GM23248 (cell line): ENCODE measurements around the gene MINDY4B. TPM values are rescaled to one million over a fixed set of nuclear protein-coding genes. Genes with fewer than 3 reads are reported as not detected.

ENCODE experiments used
- DNase-seq: peaks from one replicate; pipeline ENCODE4 v3.0.0-alpha.2; 2015
- H2AFZ ChIP-seq: fragments of 200-600 bp; sonication (generic); 2 replicates; pipeline ENCODE4 v1.6.1; 2016; ENCODE audit warnings: antibody characterized with exemption
- H3F3A ChIP-seq: fragments of 200-600 bp; sonication (generic); 2 replicates; pipeline ENCODE4 v1.6.1; 2016; ENCODE audit warnings: mild to moderate bottlenecking, antibody characterized with exemption, mixed run types; ENCODE audit not compliant: insufficient read depth
- H3K27ac ChIP-seq: fragments of 200-600 bp; sonication (generic); 2 replicates; pipeline ENCODE4 v1.5.1; 2016; ENCODE audit warnings: mild to moderate bottlenecking
- H3K27me3 ChIP-seq: fragments of 200-600 bp; sonication (generic); replicated peaks from 2 replicates; pipeline ENCODE4 v1.6.1; 2016; ENCODE audit warnings: mild to moderate bottlenecking; ENCODE audit not compliant: insufficient read depth
- H3K36me3 ChIP-seq: fragments of 200-600 bp; sonication (generic); 2 replicates; pipeline ENCODE4 v1.6.1; 2016; ENCODE audit warnings: low read depth, mild to moderate bottlenecking
- H3K4me1 ChIP-seq: fragments of 200-600 bp; sonication (generic); 2 replicates; pipeline ENCODE4 v1.6.1; 2016; ENCODE audit warnings: mild to moderate bottlenecking; ENCODE audit not compliant: insufficient read depth
- H3K4me2 ChIP-seq: fragments of 200-600 bp; sonication (generic); one replicate; pipeline ENCODE4 v1.6.1; 2016; ENCODE audit warnings: mild to moderate bottlenecking; ENCODE audit not compliant: unreplicated experiment
- H3K4me3 ChIP-seq: fragments of 200-600 bp; sonication (generic); 2 replicates; pipeline ENCODE4 v1.5.1; 2016; ENCODE audit warnings: mild to moderate bottlenecking
- H3K79me2 ChIP-seq: fragments of 200-600 bp; sonication (generic); 2 replicates; pipeline ENCODE4 v1.6.1; 2016; ENCODE audit warnings: mild to moderate bottlenecking; ENCODE audit not compliant: insufficient read depth
- H3K9ac ChIP-seq: fragments of 200-600 bp; sonication (generic); 2 replicates; pipeline ENCODE4 v1.6.1; 2016; ENCODE audit warnings: mild to moderate bottlenecking
- H3K9me2 ChIP-seq: fragments of 200-600 bp; sonication (generic); 2 replicates; pipeline ENCODE4 v1.6.1; 2016; ENCODE audit warnings: mixed run types, mild to moderate bottlenecking, moderate library complexity; ENCODE audit not compliant: insufficient read depth
- H3K9me3 ChIP-seq: fragments of 200-600 bp; sonication (generic); one replicate; pipeline ENCODE4 v1.6.1; 2017; ENCODE audit warnings: low read depth
- H4K20me1 ChIP-seq: fragments of 200-600 bp; sonication (generic); 2 replicates; pipeline ENCODE4 v1.6.0; 2016; ENCODE audit not compliant: insufficient read depth
- EZH2 ChIP-seq: fragments of 200-600 bp; sonication (generic); IDR thresholded peaks from 2 replicates; pipeline ENCODE4 v1.6.1; 2018; ENCODE audit warnings: antibody characterized with exemption, mild to moderate bottlenecking; ENCODE audit not compliant: insufficient read depth, poor library complexity, severe bottlenecking
- EZH2phosphoT487 ChIP-seq: fragments of 200-600 bp; sonication (generic); IDR thresholded peaks from 2 replicates; pipeline ENCODE4 v1.6.1; 2018; ENCODE audit warnings: antibody characterized with exemption, moderate library complexity, mild to moderate bottlenecking, low read depth; ENCODE audit not compliant: insufficient read depth
- WGBS, 2 experiments: methylation state at CpG; one replicate each; pipeline ENCODE4 v1.1.6; 2015 to 2017; ENCODE audit warnings: low lambda C conversion rate in 2 of 2, low coverage in 1 of 2; ENCODE audit errors: missing lambda C conversion rate in 2 of 2; 5-methylcytosine and 5-hydroxymethylcytosine counted together
- in situ Hi-C: fragments of 300-500 bp; cut with MboI; formaldehyde crosslinking; loops from 2 replicates; pipeline ENCODE4 v1.15.0; 2020
- polyA plus RNA-seq: library from polyadenylated mRNA; unstranded; fragments of >200 nt; fragmentation: Nextera tagmentation; extraction: Ambion mirVana; gene quantifications from 2 replicates; pipeline ENCODE4 v1.2.1, GENCODE V29; 2016
- total RNA-seq: library from RNA; depleted of rRNA; stranded (reverse); fragments of >200 nt; shearing (Covaris generic); gene quantifications from 2 replicates; pipeline ENCODE4 v1.2.3, GENCODE V29; 2014

MINDY4B gene
- total and polyA plus RNA-seq, 2 experiments from 2014 or later = not detected

DNA sequence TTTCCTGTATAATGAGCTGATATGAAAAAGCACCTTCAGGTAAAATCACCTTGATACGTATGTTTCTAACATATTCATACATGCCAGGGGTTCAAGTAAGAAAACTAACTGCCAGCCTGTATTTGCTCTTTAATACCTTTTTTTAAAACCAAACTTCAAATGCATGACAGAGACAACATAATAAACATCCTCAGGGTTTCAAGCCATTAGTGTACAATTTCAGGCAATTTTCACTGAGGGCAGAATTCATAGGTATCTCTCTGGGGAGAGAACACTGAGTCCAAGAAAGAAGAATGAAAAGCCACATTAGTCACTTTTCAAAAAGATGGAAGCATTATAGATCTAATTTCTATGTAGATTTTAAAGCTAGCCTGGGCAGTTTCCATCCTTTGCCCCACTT lies 26.9 kb downstream of the MINDY4B start:
- H3K36me3 ChIP-seq = no peaks in the 10 kb centered on the region
- H4K20me1 ChIP-seq = no peaks in the 10 kb centered on the region
- H3K4me2 ChIP-seq = no peak overlapping the region
- 91 to 96% methylated on average over 1 of the region's 1 CpG for WGBS, 2 experiments
- no peak overlapping the region for H3K4me3 ChIP-seq
- no peak for TF ChIP-seq EZH2phosphoT487
- no peak for TF ChIP-seq EZH2
- H3K27me3 ChIP-seq = peaks cover 26% of the 10 kb centered on the region
- in situ Hi-C loops = no loop called here
- H3K79me2 ChIP-seq = no peaks in the 10 kb centered on the region
- no peak overlapping the region for H3K9ac ChIP-seq
- DNase-seq = no peak
- H3K9me2 ChIP-seq = no peaks in the 10 kb centered on the region
- H3F3A ChIP-seq = no peaks in the 10 kb centered on the region
- no peaks in the 10 kb centered on the region for H3K4me1 ChIP-seq
- H2AFZ ChIP-seq = no peak overlapping the region
- no peak overlapping the region for H3K27ac ChIP-seq
- no peaks in the 10 kb centered on the region for H3K9me3 ChIP-seq

DNA sequence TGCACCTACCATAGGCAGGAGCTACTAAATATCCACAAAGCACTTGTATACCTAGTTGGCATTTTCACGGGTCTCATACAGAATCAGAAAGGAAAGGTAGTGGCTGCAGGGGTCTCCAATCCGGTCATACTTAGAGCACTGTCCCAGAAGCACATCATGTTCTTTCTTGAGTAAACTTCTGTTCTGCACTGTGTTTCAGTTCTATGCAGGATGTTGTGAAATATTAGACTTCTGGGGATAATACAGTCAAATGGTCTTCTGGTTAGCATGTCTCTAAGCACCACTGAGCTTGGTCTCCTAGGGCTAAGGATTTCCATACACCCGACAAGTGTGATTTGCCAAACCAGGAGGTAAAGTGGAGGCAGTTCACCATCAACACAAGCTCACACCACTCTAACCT lies 27.9 kb downstream of the MINDY4B start:
- in situ Hi-C loops = no loop called here
- Histone ChIP-seq H3K36me3 (no peaks in the 10 kb centered on the region), H3K9me2 (no peaks in the 10 kb centered on the region), H3K79me2 (no peaks in the 10 kb centered on the region), H4K20me1 (no peaks in the 10 kb centered on the region), H3F3A (no peaks in the 10 kb centered on the region), H3K4me2 (no peak overlapping the region), H3K27ac (no peak overlapping the region), H3K4me1 (no peaks in the 10 kb centered on the region), H3K27me3 (peaks cover 20% of the 10 kb centered on the region; the same call in 1 of the 2 replicates), H3K9me3 (no peaks in the 10 kb centered on the region), H3K9ac (no peak overlapping the region), H2AFZ (no peak overlapping the region), H3K4me3 (no peak overlapping the region)
- no peak for TF ChIP-seq EZH2
- no peak for TF ChIP-seq EZH2phosphoT487
- DNase-seq = no peak
- WGBS, 2 experiments = 67% methylated on average over 3 of the region's 3 CpGs

- in situ Hi-C loops = no loop called here
Observed at GRCh38 chr3:150876611-150877265, 28.5 kb downstream of the MINDY4B start.

DNA sequence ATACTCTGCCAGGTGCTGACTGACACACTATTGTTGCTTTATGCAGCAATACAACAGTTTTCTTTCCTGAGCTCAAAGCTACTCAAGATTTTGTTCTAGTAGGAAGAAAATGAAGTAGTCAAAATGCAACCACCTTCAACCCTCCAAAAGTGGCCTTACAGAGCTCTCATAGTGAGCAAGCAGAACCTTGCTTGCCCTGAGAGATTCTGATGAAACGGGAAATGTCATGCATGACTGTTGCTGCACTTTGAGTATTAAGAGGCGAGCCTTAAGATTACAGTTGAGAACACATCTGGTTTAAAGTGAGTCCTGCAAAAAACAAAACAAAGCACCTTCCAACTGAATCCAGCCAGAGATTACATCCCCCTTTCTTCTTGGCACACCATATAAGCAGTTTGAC lies 29.7 kb downstream of the MINDY4B start:
- 0 out of 2 replicates have a peak, but pooled peaks cover 20% of the 10 kb centered on the region for H3K27me3 ChIP-seq
- H3K9me2 ChIP-seq = no peaks in the 10 kb centered on the region
- 49 to 57% methylated on average over 2 of the region's 2 CpGs for WGBS, 2 experiments
- no peak overlapping the region for H3K4me3 ChIP-seq
- H3K4me1 ChIP-seq = no peaks in the 10 kb centered on the region
- no peaks in the 10 kb centered on the region for H3F3A ChIP-seq
- TF ChIP-seq EZH2 (no peak), EZH2phosphoT487 (no peak)
- H3K9ac ChIP-seq = no peak overlapping the region
- no peak overlapping the region for H2AFZ ChIP-seq
- no peaks in the 10 kb centered on the region for H3K79me2 ChIP-seq
- peak; percentile 18 for DNase-seq
- H3K27ac ChIP-seq = no peak overlapping the region
- no peaks in the 10 kb centered on the region for H4K20me1 ChIP-seq
- no peaks in the 10 kb centered on the region for H3K9me3 ChIP-seq
- H3K36me3 ChIP-seq = no peaks in the 10 kb centered on the region
- H3K4me2 ChIP-seq = no peak overlapping the region
- in situ Hi-C loops = no loop called here

More at GRCh38 chr3:150876611-150877265, 28.5 kb downstream of the MINDY4B start:
- H3K4me3 ChIP-seq = no peak overlapping the region
- WGBS, 2 experiments = 55 to 64% methylated on average over 6 of the region's 6 CpGs
- no peaks in the 10 kb centered on the region for H3K9me2 ChIP-seq
- no peaks in the 10 kb centered on the region for H3K9me3 ChIP-seq
- TF ChIP-seq EZH2phosphoT487 (no peak), EZH2 (no peak)
- no peaks in the 10 kb centered on the region for H3F3A ChIP-seq
- H3K4me1 ChIP-seq = no peaks in the 10 kb centered on the region
- H3K27ac ChIP-seq = no peak overlapping the region
- no peak for DNase-seq
- no peaks in the 10 kb centered on the region for H4K20me1 ChIP-seq
- no peak overlapping the region for H3K4me2 ChIP-seq
- no peak overlapping the region for H2AFZ ChIP-seq
- H3K9ac ChIP-seq = no peak overlapping the region
- peaks cover 20% of the 10 kb centered on the region; the same call in 1 of the 2 replicates for H3K27me3 ChIP-seq
- H3K36me3 ChIP-seq = no peaks in the 10 kb centered on the region
- no peaks in the 10 kb centered on the region for H3K79me2 ChIP-seq
